Stimulated activated CD8-positive, alpha-beta memory T cell treated with anti-CD3 and anti-CD28 coated beads, Interleukin-12 subunit alpha, Interleukin-12 subunit beta, amount 100 ng/mL, for 1 hour (primary cell): ENCODE data around the gene BCL7A.

Experiments used
- DNase-seq: peaks from one replicate; pipeline ENCODE4 v3.0.0-alpha.2; 2020; ENCODE audit warnings: low read depth

The BCL7A gene

DNA sequence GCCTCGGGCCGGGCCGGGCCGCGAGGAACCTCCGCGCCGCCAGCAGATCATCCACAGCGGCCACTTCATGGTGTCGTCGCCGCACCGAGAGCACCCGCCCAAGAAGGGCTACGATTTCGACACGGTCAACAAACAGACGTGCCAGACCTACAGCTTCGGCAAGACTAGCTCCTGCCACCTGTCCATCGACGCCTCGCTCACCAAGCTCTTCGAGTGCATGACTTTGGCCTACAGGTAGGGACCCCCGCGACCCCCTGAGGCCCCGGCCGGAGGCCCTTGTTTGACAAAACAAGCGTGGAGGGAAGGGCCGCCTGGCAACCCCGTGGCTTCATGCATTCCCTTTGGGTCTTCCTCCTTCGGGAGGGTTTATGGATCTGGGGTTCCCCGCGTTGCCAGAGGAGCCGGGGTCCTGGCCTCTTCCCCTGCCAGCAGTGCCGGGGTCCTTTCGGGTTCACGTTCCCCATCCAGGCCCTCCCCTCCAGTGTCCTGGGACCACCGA, 57.4 kb downstream of the BCL7A start:
- no peak for DNase-seq

- no peak for DNase-seq
These were observed 57.9 kb downstream of the BCL7A start for GRCh38 chr12:122079532-122080081.

GRCh38 chr12:122080149-122081082, 58.7 kb downstream of the BCL7A start:
- no peak for DNase-seq

- DNase-seq, result no peak
These were observed 59.5 kb downstream of the BCL7A start for GRCh38 chr12:122081083-122081696.

DNA sequence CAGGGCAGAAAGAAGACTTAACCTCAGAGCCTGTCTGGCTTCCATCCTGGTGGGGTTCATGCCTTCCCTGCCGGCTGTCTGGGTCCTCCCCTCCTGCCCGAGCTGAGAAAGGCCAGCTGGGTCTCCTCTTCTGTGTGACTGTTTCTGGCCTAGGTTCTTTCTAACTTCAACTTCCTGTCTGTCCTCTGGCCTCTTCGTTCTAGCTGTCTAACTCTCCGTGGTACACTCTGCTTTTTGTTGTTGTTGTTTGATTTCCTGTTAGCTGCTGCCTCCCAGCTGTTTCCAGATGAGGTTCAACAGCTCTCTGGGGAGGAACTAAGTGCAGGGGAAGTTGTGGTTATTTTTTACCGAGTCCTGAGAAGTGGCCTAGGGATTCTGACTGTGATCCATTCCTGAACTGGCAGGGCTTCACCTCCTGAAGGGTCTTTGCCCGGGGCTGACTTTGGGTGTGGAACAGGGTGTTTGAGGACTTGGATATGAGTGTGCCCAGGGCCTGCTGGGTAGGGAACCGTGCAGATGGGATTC, 60.1 kb downstream of the BCL7A start:
- no peak for DNase-seq

- no peak for DNase-seq
These were observed 61.1 kb downstream of the BCL7A start for GRCh38 chr12:122082621-122083356.

DNA sequence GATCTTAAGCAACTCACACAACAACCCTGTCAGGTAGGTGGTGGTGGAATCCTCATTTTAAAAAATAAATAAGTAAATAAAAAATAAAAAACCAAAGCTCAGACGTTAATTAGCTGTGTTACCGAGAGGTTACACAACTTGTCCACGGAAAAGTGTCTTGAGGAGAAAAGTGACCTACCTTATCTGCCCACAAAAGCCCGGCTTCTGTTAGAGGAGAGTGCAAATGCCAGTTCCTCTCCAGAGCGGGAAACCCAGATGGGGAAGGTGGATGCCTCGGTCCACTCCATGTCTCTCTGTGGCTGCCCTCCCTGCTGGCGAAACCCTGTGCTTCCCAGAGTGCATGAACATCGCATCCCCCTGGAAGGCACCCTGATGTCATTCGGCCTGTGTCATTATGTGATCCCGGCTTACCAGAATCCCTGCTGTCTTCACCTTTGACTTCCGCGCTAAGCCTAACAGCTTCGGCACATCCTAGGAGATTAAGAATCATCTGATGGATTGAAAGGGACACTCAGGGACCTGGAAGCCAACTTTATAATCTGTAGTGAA, 63.2 kb downstream of the BCL7A start:
- DNase-seq, result no peak

DNA sequence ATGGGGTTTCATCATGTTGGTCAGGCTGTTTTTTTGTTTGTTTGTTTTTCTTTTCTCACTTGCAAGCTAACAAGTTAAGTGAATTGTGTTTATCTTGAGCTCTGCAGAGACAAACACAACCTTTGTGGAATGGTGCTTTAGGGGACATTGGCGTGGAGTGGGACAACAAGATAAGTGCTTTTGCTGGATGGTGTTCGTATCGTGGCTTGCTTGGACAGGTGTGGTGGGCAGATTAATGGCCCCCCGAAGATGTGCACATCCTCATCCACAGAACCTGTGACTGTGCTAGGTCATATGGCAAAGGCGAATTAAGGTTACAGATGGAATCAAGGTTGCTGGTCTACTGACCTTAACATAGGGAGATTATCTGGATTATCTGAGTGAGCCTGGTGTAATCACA, 63.9 kb downstream of the BCL7A start:
- no peak for DNase-seq

DNA sequence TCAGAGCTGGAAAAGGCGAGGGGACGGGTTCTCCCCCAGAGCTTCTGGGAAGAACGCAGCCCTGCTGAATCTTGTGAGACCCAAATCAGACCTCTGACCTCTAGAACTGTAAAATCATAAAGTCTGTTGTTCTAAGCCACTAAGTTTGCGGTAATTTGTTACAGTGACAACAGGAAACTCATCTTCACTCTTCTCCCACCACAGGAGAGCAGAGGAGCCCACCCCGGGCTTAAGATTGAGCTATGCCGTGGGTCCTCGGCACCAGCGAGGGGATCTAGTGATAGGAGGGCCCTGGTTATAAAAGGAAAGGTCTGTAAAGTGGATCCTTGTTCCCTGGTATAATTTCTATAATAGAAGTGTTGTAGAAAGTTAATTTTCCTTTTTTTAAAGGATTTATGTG, 64.4 kb downstream of the BCL7A start:
- no peak for DNase-seq

- no peak for DNase-seq
These were observed 65.1 kb downstream of the BCL7A start for GRCh38 chr12:122086641-122087285.

DNA sequence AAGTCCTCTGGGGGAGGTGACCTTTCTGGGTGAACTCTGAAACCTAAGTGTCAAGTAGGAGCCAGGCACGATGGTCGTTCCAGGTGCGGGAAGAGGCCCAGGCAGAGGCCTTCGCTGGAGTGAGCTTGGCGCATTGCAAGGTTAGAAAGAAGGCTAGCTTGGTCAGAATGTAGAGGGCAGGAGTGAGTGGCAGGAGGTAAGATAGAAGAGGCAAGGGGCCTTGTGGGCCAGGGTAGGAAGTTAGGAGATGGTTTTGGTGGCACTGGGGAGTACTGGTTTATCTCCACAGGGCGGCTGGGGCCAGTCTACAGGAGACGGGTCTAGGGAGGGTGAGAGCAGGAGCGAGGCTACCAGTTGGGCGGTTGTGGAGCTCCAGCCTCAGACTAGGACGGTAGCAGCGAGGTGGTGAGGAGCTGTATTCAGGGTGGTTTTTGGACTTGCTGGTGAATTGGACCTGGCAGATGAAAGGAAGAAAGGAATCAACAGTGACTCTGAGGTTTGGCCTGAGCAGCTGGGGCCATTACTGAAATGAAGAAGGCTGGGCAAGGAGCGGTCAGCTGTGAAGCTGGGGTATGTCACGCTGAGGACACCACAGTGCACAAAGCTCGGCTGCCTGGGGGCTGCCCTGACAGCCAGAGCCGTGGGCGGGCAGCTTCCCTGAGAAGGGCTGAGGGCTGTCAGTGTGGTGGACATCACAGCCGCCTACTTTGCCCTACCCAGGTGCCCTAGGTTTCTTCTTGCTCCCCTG, 65.9 kb downstream of the BCL7A start:
- no peak for DNase-seq

DNA sequence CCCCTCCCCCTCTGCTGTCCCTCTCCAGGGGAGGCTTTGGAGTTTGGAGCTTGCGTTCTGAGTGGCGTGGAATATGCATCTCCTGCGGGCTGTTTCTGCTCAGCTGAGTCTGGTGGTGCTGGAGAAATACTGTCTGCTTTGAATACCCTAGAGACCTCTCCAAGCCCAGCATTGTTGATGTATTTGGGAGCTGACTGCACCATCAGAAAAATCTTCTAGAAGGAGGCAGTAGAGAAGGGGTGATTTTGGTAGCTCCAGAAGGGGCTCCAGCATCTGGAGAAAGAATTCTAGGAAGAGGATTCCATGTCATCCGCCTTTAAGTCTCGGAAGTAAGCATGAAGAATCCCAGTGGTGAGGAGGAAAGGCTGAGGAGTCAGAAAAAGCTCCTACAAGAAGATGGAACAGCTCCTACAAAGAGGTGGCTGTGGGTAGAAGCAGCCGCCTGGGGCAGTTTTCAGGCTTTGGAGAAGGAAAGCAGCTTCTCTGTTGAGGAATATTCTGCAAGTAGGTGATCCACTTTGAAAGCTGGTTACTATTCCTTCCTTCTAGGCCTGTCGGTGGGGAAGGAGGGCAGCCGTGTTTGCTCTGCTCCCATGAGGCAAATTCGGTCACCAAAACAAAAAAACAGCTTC, 66.6 kb downstream of the BCL7A start:
- DNase-seq, result no peak

DNA sequence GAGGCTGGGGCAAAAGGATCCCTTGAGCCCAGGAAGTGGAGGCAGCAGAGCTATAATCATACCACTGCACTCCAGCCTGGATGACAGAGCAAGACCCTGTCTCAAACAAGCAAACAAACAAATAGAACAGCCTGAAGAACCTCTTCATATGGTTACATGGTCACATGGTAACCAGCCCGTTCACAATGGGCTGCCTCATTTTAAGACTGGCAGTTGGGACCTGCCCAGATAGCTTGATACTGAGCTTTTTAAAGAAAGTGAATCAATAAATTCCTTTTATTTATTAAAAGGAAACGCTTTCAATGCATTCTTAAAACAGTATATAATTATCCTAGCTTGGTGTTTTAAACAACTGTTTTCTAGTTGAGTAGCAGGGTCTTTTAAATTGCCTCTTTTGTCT, 67.4 kb downstream of the BCL7A start:
- DNase-seq, result no peak

DNA sequence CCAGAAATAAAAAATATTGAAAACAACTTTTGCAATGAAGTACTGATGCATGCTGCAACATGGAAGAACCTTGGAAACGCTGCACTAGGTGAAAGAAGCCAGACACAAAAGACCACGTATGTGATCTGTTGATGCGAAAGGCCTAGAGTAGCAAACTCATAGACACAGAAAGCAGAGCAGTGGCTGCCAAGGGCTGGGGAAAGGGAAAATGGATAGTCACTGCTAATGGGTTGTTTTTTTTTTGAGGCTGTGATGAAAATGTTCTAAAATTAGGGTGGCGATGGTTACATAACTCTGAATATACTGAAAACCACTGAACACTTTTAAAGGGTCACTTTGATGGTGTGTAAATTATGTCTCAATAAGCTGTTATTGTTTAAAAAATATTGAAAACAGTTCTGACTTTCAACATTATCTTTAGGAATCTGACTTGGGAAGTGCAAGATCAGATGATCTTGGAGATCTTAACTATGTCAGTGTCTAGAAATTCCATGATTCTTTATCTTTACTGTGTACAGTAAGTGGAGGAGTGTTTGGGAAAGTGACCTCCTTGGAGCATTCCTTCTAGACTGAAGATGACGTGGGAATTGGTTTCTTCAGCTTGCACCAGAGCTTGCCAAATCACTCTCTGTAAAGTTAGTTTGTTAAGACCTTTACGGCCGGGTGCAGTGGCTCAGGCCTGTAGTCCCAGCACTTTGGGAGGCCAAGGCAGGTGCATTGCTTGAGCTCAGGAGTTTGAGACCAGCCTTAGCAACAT, 69.3 kb downstream of the BCL7A start:
- DNase-seq, result no peak

GRCh38 chr12:122093098-122093883, 71.6 kb downstream of the BCL7A start:
- DNase-seq, result no peak

- DNase-seq, result no peak
These were observed 72.6 kb downstream of the BCL7A start for GRCh38 chr12:122094137-122094734.

GRCh38 chr12:122094735-122095631, 73.3 kb downstream of the BCL7A start:
- DNase-seq, result no peak
